ENCODE measurements around the gene SPSB3. TPM values are rescaled to one million over a fixed set of nuclear protein-coding genes. Genes with fewer than 3 reads are reported as not detected.

The SPSB3 gene
- 10 to 100 TPM; 19.1 to 29.2 TPM for total RNA-seq

GRCh38 chr16:1782408-1783264 lies at the start of gene SPSB3, which contains the start of gene NUBP2:
TSS of gene SPSB3 (minus strand) at chr16:1782571. CDS start at chr16:1781483, 1,088 bp downstream.
TSS of gene NUBP2 (plus strand) at chr16:1782960. CDS start at chr16:1783021, 61 bp downstream.
- Mint-ChIP-seq H3K36me3 (peaks cover 6% of the 10 kb centered on the region in 2 donors), H3K9me3 (no peaks in the 10 kb centered on the region), H3K27ac (peak within 1 kb of the TSS; percentile 82 to 94)
- ATAC-seq (peak; percentile 91 to 93), DNase-seq (ENCODE audit: low spot score in 2 of 2) (peak; percentile 94 to 100)

GRCh38 chr16:1831186-1832075 lies 49.1 kb upstream of the SPSB3 start:
- ATAC-seq (no peak), DNase-seq (ENCODE audit: low spot score in 2 of 2) (no peak)
- no peak overlapping the region for H3K27ac Mint-ChIP-seq

GRCh38 chr16:1830213-1830612 lies 47.8 kb upstream of the SPSB3 start:
- peaks cover 7% of the 10 kb centered on the region in 2 donors for H3K36me3 Mint-ChIP-seq
- no peak overlapping the region for H3K27ac Mint-ChIP-seq
- no peaks in the 10 kb centered on the region for H3K9me3 Mint-ChIP-seq
- DNase-seq (ENCODE audit: low spot score in 2 of 2) (no peak), ATAC-seq (no peak)

More at GRCh38 chr16:1831186-1832075, 49.1 kb upstream of the SPSB3 start:
- Mint-ChIP-seq H3K36me3 (peaks cover 7% of the 10 kb centered on the region in 2 donors), H3K9me3 (no peaks in the 10 kb centered on the region)

- DNase-seq (ENCODE audit: low spot score in 2 of 2) (no peak), ATAC-seq (no peak)
- Mint-ChIP-seq H3K9me3 (no peaks in the 10 kb centered on the region), H3K27ac (peak overlapping the region in 1 of 2 donors; percentile 76), H3K36me3 (peaks cover 7% of the 10 kb centered on the region in 2 donors)
Measured at GRCh38 chr16:1828645-1829410, 46.5 kb upstream of the SPSB3 start.

- ATAC-seq (peak; percentile 88 to 90), DNase-seq (ENCODE audit: low spot score in 2 of 2) (peak; percentile 90 to 96)
- H3K9me3 Mint-ChIP-seq: no peaks in the 10 kb centered on the region
- H3K36me3 Mint-ChIP-seq: peaks cover 7% of the 10 kb centered on the region in 2 donors
- H3K27ac Mint-ChIP-seq: peak within 1 kb of the TSS; percentile 95 to 97
Measured at GRCh38 chr16:1826691-1827573, 44.6 kb upstream of the SPSB3 start, which contains the start of the genes FAHD1 and HAGH. TSS of gene FAHD1 (plus strand) at chr16:1827206. CDS start at chr16:1827239, 33 bp downstream. TSS of gene HAGH (minus strand) at chr16:1826825. CDS start at chr16:1826787, 38 bp downstream.

GRCh38 chr16:1825864-1826690 lies 43.7 kb upstream of the SPSB3 start:
- H3K27ac Mint-ChIP-seq: peak overlapping the region; percentile 86 to 95
- ATAC-seq (peak; percentile 73 to 80), DNase-seq (ENCODE audit: low spot score in 2 of 2) (peak in 1 of 2 donors; percentile 71)
- H3K9me3 Mint-ChIP-seq: no peaks in the 10 kb centered on the region
- peaks cover 7% of the 10 kb centered on the region in 2 donors for H3K36me3 Mint-ChIP-seq

- peak overlapping the region; percentile 32 to 86 for H3K27ac Mint-ChIP-seq
Measured at GRCh38 chr16:1825381-1825863, 43.1 kb upstream of the SPSB3 start.

GRCh38 chr16:1823821-1824220 lies 41.5 kb upstream of the SPSB3 start:
- peaks cover 7% of the 10 kb centered on the region in 2 donors for H3K36me3 Mint-ChIP-seq
- peak overlapping the region in 1 of 2 donors; percentile 85 for H3K27ac Mint-ChIP-seq
- H3K9me3 Mint-ChIP-seq: no peaks in the 10 kb centered on the region
- ATAC-seq (no peak), DNase-seq (ENCODE audit: low spot score in 2 of 2) (no peak)

More at GRCh38 chr16:1825381-1825863, 43.1 kb upstream of the SPSB3 start:
- H3K36me3 Mint-ChIP-seq: peaks cover 7% of the 10 kb centered on the region in 2 donors
- ATAC-seq (no peak), DNase-seq (ENCODE audit: low spot score in 2 of 2) (no peak)
- no peaks in the 10 kb centered on the region for H3K9me3 Mint-ChIP-seq

GRCh38 chr16:1822801-1823200 lies 40.4 kb upstream of the SPSB3 start:
- DNase-seq (ENCODE audit: low spot score in 2 of 2) (no peak), ATAC-seq (no peak)

GRCh38 chr16:1821861-1822611 lies 39.7 kb upstream of the SPSB3 start:
- H3K36me3 Mint-ChIP-seq: peaks cover 0 to under 1% of the 10 kb centered on the region in 2 donors
- DNase-seq (ENCODE audit: low spot score in 2 of 2) (no peak), ATAC-seq (no peak)
- no peaks in the 10 kb centered on the region for H3K9me3 Mint-ChIP-seq
- H3K27ac Mint-ChIP-seq: no peak overlapping the region

More at GRCh38 chr16:1822801-1823200, 40.4 kb upstream of the SPSB3 start:
- Mint-ChIP-seq H3K9me3 (no peaks in the 10 kb centered on the region), H3K36me3 (peaks cover 6 to 7% of the 10 kb centered on the region in 2 donors), H3K27ac (no peak overlapping the region)

- Mint-ChIP-seq H3K36me3 (no peaks in the 10 kb centered on the region), H3K27ac (peak overlapping the region in 1 of 2 donors; percentile 51), H3K9me3 (no peaks in the 10 kb centered on the region)
- ATAC-seq (no peak), DNase-seq (ENCODE audit: low spot score in 2 of 2) (no peak)
Measured at GRCh38 chr16:1820946-1821290, 38.5 kb upstream of the SPSB3 start.

GRCh38 chr16:1820096-1820945 lies 38.0 kb upstream of the SPSB3 start:
- Mint-ChIP-seq H3K36me3 (no peaks in the 10 kb centered on the region), H3K27ac (peak overlapping the region in 1 of 2 donors; percentile 51), H3K9me3 (no peaks in the 10 kb centered on the region)
- DNase-seq (ENCODE audit: low spot score in 2 of 2): no peak
- no peak for ATAC-seq

GRCh38 chr16:1819611-1820010 lies 37.2 kb upstream of the SPSB3 start:
- Mint-ChIP-seq H3K9me3 (no peaks in the 10 kb centered on the region), H3K36me3 (no peaks in the 10 kb centered on the region), H3K27ac (peak overlapping the region; percentile 51 to 69)
- ATAC-seq (no peak), DNase-seq (ENCODE audit: low spot score in 2 of 2) (no peak)

Data from activated naive CD4-positive, alpha-beta T cell treated with anti-CD3 and anti-CD28 coated beads, Interleukin-2, amount 50 U/mL, for 72 hours (primary cell).